SK-N-SH (cell line): ENCODE results near the gene ATP6V0C. TPM values are rescaled to one million over a fixed set of nuclear protein-coding genes. Genes with fewer than 3 reads are reported as not detected.

Experiments
- CTCF ChIA-PET: fragments of 300-600, 350-600 bp; formaldehyde crosslinking; extraction: SDS; loops from one replicate; lab custom pipeline; 2021; lab: Yijun Ruan, JAX
- POLR2A ChIA-PET: fragments of 350-600 bp; sonication (Branson Sonifier 250); formaldehyde crosslinking; extraction: SDS; loops from one replicate; lab custom pipeline; 2020; ENCODE audit warnings: antibody characterized with exemption, inconsistent platforms; lab: Yijun Ruan, JAX
- DNase-seq: peaks from one replicate; pipeline ENCODE4 v3.0.0; 2012
- H2AFZ ChIP-seq: fragments of 200-600 bp; sonication (generic); 2 replicates; pipeline ENCODE4 v1.8.1; 2016; ENCODE audit warnings: antibody characterized with exemption, mild to moderate bottlenecking, low read depth
- H3F3A ChIP-seq: fragments of 200-600 bp; sonication (generic); replicated peaks from 2 replicates; pipeline ENCODE3; 2016; ENCODE audit warnings: antibody characterized with exemption, mild to moderate bottlenecking; ENCODE audit not compliant: insufficient read depth
- H3K27ac ChIP-seq, 2 experiments: fragments of 200-500 bp in 1 of 2; fragments of 200-600 bp in 1 of 2; sonication (Bioruptor generic) in 1 of 2; sonication (generic), shearing (Covaris generic) in 1 of 2; 2 replicates each; pipeline versions ENCODE4 v1.5.1 to v1.6.1; 2014 to 2016; ENCODE audit warnings: low read depth in 2 of 2, inconsistent platforms in 1 of 2, low read length in 1 of 2, mild to moderate bottlenecking in 1 of 2, mixed read lengths in 1 of 2
- H3K27me3 ChIP-seq: fragments of 200-600 bp; sonication (generic), shearing (Covaris generic); 2 replicates; pipeline ENCODE4 v1.6.1; 2016; ENCODE audit warnings: mixed run types; ENCODE audit not compliant: insufficient read depth
- H3K36me3 ChIP-seq, 2 experiments: fragments of 200-500 bp in 1 of 2; fragments of 200-600 bp in 1 of 2; sonication (Bioruptor generic) in 1 of 2; sonication (generic) in 1 of 2; replicated peaks in 1 of 2; 2 replicates each; pipeline versions ENCODE3 to v1.5.1; 2014 to 2016; ENCODE audit warnings: low read length in 1 of 2, mild to moderate bottlenecking in 1 of 2; ENCODE audit not compliant: insufficient read depth in 2 of 2, control insufficient read depth in 1 of 2
- H3K4me1 ChIP-seq, 2 experiments: fragments of 200-500 bp in 1 of 2; fragments of 200-600 bp in 1 of 2; sonication (Bioruptor generic) in 1 of 2; sonication (generic), shearing (Covaris generic) in 1 of 2; 2 replicates each; pipeline versions ENCODE4 v1.5.1 to v1.6.1; 2014 to 2016; ENCODE audit warnings: low read depth in 1 of 2, low read length in 1 of 2, mixed run types in 1 of 2; ENCODE audit not compliant: insufficient read depth in 2 of 2, control insufficient read depth in 1 of 2
- H3K4me2 ChIP-seq: fragments of 200-600 bp; sonication (generic), shearing (Covaris generic); 2 replicates; pipeline ENCODE4 v1.6.1; 2017; ENCODE audit warnings: mixed run types
- H3K4me3 ChIP-seq, 2 experiments: fragments of 200-500 bp in 1 of 2; fragments of 200-600 bp in 1 of 2; sonication (Bioruptor generic) in 1 of 2; sonication (generic), shearing (Covaris generic) in 1 of 2; 2 replicates each; pipeline versions ENCODE4 v1.5.1 to v1.8.1; 2014 to 2016; ENCODE audit warnings: low read depth in 2 of 2, inconsistent platforms in 1 of 2, low read length in 1 of 2, mild to moderate bottlenecking in 1 of 2, mixed read lengths in 1 of 2, moderate library complexity in 1 of 2
- H3K79me2 ChIP-seq: fragments of 200-600 bp; sonication (generic); 2 replicates; pipeline ENCODE4 v1.8.1; 2017; ENCODE audit warnings: mild to moderate bottlenecking; ENCODE audit not compliant: insufficient read depth
- H3K9ac ChIP-seq: fragments of 200-600 bp; sonication (generic); 2 replicates; pipeline ENCODE4 v1.6.1; 2017; ENCODE audit warnings: mixed run types
- H3K9me2 ChIP-seq: fragments of 200-600 bp; sonication (generic); 2 replicates; pipeline ENCODE4 v1.6.1; 2017; ENCODE audit warnings: mixed run types
- H3K9me3 ChIP-seq: fragments of 200-600 bp; sonication (generic); 2 replicates; pipeline ENCODE4 v1.6.1; 2017; ENCODE audit warnings: mixed run types, mild to moderate bottlenecking, moderate library complexity
- H4K20me1 ChIP-seq: fragments of 200-600 bp; sonication (generic); 2 replicates; pipeline ENCODE4 v1.6.1; 2017; ENCODE audit warnings: mild to moderate bottlenecking, mixed run types; ENCODE audit not compliant: insufficient read depth
- ELF1 ChIP-seq: IDR thresholded peaks from 2 replicates; pipeline ENCODE4 v1.4.0; 2012
- EP300 ChIP-seq, 2 experiments: IDR thresholded peaks; 2 replicates each; pipeline versions ENCODE4 v1.4.0 to v1.6.1; 2012; ENCODE audit warnings: borderline replicate concordance in 1 of 2, low read depth in 1 of 2, low read length in 1 of 2
- EZH2phosphoT487 ChIP-seq: fragments of 200-600 bp; sonication (generic); IDR thresholded peaks from 2 replicates; pipeline ENCODE4 v1.6.1; 2017; ENCODE audit warnings: low read depth, mixed run types, mild to moderate bottlenecking, antibody characterized with exemption, moderate library complexity, borderline replicate concordance
- FOXJ3 ChIP-seq: sonication (generic); formaldehyde crosslinking; IDR thresholded peaks from 2 replicates; pipeline ENCODE4 v1.5.1; 2020; ENCODE audit warnings: mild to moderate bottlenecking, missing genetic modification reagents
- FOXM1 ChIP-seq: IDR thresholded peaks from 2 replicates; pipeline ENCODE4 v1.4.0; 2012; ENCODE audit warnings: low read depth, mild to moderate bottlenecking
- GABPA ChIP-seq: IDR thresholded peaks from 2 replicates; pipeline ENCODE4 v1.4.0; 2012; ENCODE audit warnings: low read depth, mild to moderate bottlenecking
- GATA2 ChIP-seq: sonication (generic); formaldehyde crosslinking; IDR thresholded peaks from 2 replicates; pipeline ENCODE4 v1.5.0; 2020; ENCODE audit warnings: mild to moderate bottlenecking, missing genetic modification reagents
- MEF2A ChIP-seq: IDR thresholded peaks from 2 replicates; pipeline ENCODE4 v1.4.0; 2012; ENCODE audit warnings: low read depth, borderline replicate concordance
- MXI1 ChIP-seq: IDR thresholded peaks from 2 replicates; pipeline ENCODE4 v1.6.1; 2012; ENCODE audit warnings: mild to moderate bottlenecking, low read depth, low read length, improper control_type of control experiment
- RAD21 ChIP-seq: IDR thresholded peaks from 2 replicates; pipeline ENCODE4 v1.6.1; 2012; ENCODE audit warnings: mild to moderate bottlenecking, low read length
- RFX5 ChIP-seq: IDR thresholded peaks from 2 replicates; pipeline ENCODE4 v1.6.1; 2012; ENCODE audit warnings: mild to moderate bottlenecking, improper control_type of control experiment, low read length
- RXRA ChIP-seq: IDR thresholded peaks from 2 replicates; pipeline ENCODE4 v1.4.0; 2012; ENCODE audit warnings: low read depth, mild to moderate bottlenecking, borderline replicate concordance
- SIN3A ChIP-seq: IDR thresholded peaks from 2 replicates; pipeline ENCODE4 v1.6.1; 2012; ENCODE audit warnings: low read depth, mild to moderate bottlenecking, low read length, moderate library complexity, borderline replicate concordance
- TAF1 ChIP-seq: IDR thresholded peaks from 2 replicates; pipeline ENCODE4 v1.6.1; 2012; ENCODE audit warnings: low read depth, mild to moderate bottlenecking, low read length, moderate library complexity, borderline replicate concordance
- TCF12 ChIP-seq: IDR thresholded peaks from 2 replicates; pipeline ENCODE4 v1.4.0; 2012
- TEAD4 ChIP-seq: IDR thresholded peaks from 2 replicates; pipeline ENCODE4 v1.4.0; 2012; ENCODE audit warnings: mild to moderate bottlenecking, borderline replicate concordance; ENCODE audit not compliant: insufficient read depth
- USF2 ChIP-seq: fragments of 150-350 bp; IDR thresholded peaks from 2 replicates; pipeline ENCODE4 v1.6.1; 2017; ENCODE audit warnings: antibody characterized with exemption, low read length, low read depth, borderline replicate concordance
- YY1 ChIP-seq: IDR thresholded peaks from 2 replicates; pipeline ENCODE4 v1.4.0; 2012; ENCODE audit warnings: low read depth, mild to moderate bottlenecking
- WGBS: methylation state at CpG from one replicate; pipeline ENCODE4 v1.1.6; 2017; ENCODE audit warnings: low lambda C conversion rate; 5-methylcytosine and 5-hydroxymethylcytosine counted together
- polyA plus RNA-seq, 3 experiments: library from polyadenylated mRNA; depleted of rRNA; stranded (reverse); fragments of >200 nt; gene quantifications; 2 replicates each; pipeline ENCODE4 v1.2.3, GENCODE V29; 2012
- TF ChIP-seq, protein P1 (sequence below): fragments of 150-350 bp; IDR thresholded peaks from 2 replicates; pipeline ENCODE4 v1.6.1; 2016; ENCODE audit warnings: mild to moderate bottlenecking, low read depth, low read length
- TF ChIP-seq, protein P2 (sequence below): IDR thresholded peaks from 2 replicates; pipeline ENCODE4; 2012

The ATP6V0C gene
- polyA plus RNA-seq, 1 of the 3 experiments (the other 2 are of a cell fraction): 80.1 TPM

DNA sequence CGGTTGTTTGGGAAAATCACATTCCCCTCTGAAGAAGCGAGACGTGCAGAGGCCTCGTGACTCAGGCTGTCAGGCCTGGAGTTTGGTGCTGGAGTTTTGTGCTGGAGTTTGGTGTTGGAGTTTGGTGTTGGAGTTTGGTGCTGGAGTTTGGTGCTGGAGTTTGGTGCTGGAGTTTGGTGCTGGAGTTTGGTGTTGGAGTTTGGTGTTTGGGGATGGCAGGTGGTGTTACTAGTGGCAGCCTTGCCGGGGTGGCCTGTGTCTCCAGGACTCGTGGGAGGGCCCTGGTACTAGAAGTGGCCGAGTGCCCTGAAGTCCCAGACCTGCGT lies 26.3 kb upstream of the ATP6V0C start (continued):
- TF ChIP-seq USF2 (no peak), RAD21 (no peak), MXI1 (no peak), RXRA (no peak)

GRCh38 chr16:2487903-2488531 lies 25.7 kb upstream of the ATP6V0C start:
- POLR2A ChIA-PET: interaction anchor here (0.6 to 1.2 kb wide), 2 partner anchors 17 to 141 kb away, joined by 3 to 4 read pairs; no protein-coding TSS in a partner anchor
- H3K4me3 ChIP-seq: no peak overlapping the region
- no peak overlapping the region for H3K4me2 ChIP-seq
- DNase-seq: peak; percentile 65
- H2AFZ ChIP-seq: no peak overlapping the region
- H4K20me1 ChIP-seq: no peaks in the 10 kb centered on the region
- 90% methylated on average over 12 of the region's 15 CpGs for WGBS
- H3K9ac ChIP-seq: no peak overlapping the region
- no peaks in the 10 kb centered on the region for H3K27me3 ChIP-seq
- peaks cover 0 to 30% of the 10 kb centered on the region in 2 experiments; a peak in 1 of 4 replicates for H3K4me1 ChIP-seq
- no peaks in the 10 kb centered on the region for H3K79me2 ChIP-seq
- CTCF ChIA-PET: interaction anchor here (0.6 to 12.7 kb wide), 7 partner anchors 10 to 26 kb away, joined by 3 to 95 read pairs (median 3); partner anchors contain the start of genes ATP6V0C and TBC1D24
- no peaks in the 10 kb centered on the region for H3F3A ChIP-seq
- no peaks in the 10 kb centered on the region for H3K9me2 ChIP-seq
- peak overlapping the region in 1 of 2 experiments; percentile 29; a peak in 1 of 4 replicates for H3K27ac ChIP-seq
- H3K36me3 ChIP-seq: no peaks in the 10 kb centered on the region
- no peak for TF ChIP-seq TCF12
- TF ChIP-seq TAF1: no peak
- TF ChIP-seq EZH2phosphoT487: no peak
- no peak for TF ChIP-seq MXI1
- TF ChIP-seq RAD21: no peak
- TF ChIP-seq YY1: no peak
- TF ChIP-seq ELF1: no peak
- no peak for TF ChIP-seq FOXM1
- no peak for TF ChIP-seq RFX5
- TF ChIP-seq GABPA: no peak
- TF ChIP-seq MEF2A: no peak
- TF ChIP-seq FOXJ3 (CRISPR knock-in tag): no peak
- TF ChIP-seq EP300 (IDR thresholded peaks at IDR 0.05; ENCODE audit: borderline replicate concordance in 1 of 2, low read depth in 1 of 2, low read length in 1 of 2): no peak
- no peak for TF ChIP-seq RXRA
- TF ChIP-seq TEAD4: no peak
- no peak for TF ChIP-seq GATA2
- TF ChIP-seq, protein P1, sequence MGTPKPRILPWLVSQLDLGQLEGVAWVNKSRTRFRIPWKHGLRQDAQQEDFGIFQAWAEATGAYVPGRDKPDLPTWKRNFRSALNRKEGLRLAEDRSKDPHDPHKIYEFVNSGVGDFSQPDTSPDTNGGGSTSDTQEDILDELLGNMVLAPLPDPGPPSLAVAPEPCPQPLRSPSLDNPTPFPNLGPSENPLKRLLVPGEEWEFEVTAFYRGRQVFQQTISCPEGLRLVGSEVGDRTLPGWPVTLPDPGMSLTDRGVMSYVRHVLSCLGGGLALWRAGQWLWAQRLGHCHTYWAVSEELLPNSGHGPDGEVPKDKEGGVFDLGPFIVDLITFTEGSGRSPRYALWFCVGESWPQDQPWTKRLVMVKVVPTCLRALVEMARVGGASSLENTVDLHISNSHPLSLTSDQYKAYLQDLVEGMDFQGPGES: no peak
- TF ChIP-seq, protein P2, sequence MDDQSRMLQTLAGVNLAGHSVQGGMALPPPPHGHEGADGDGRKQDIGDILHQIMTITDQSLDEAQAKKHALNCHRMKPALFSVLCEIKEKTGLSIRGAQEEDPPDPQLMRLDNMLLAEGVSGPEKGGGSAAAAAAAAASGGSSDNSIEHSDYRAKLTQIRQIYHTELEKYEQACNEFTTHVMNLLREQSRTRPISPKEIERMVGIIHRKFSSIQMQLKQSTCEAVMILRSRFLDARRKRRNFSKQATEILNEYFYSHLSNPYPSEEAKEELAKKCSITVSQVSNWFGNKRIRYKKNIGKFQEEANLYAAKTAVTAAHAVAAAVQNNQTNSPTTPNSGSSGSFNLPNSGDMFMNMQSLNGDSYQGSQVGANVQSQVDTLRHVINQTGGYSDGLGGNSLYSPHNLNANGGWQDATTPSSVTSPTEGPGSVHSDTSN: no peak
- no peak for TF ChIP-seq SIN3A
- H3K9me3 ChIP-seq: no peaks in the 10 kb centered on the region
